Spleen (tissue), 7 donors: ENCODE measurements around the gene ZNF680.

Experiments
- CTCF ChIP-seq, 11 experiments: fragments of 200-600 bp in 7 of 11; fragments of 450-650 bp in 4 of 11; sonication (generic) in 4 of 11; IDR thresholded peaks in 8 of 11; conservative IDR thresholded peaks in 3 of 11; 1 replicate in 7 of 11; 2 replicates in 4 of 11; pipeline versions ENCODE4 v1.4.0 to v1.8.0; 2016 to 2021; ENCODE audit warnings: antibody characterized with exemption in 11 of 11, inconsistent platforms in 4 of 11, mild to moderate bottlenecking in 1 of 11
- POLR2A ChIP-seq, 3 donors: fragments of 450-650 bp; IDR thresholded peaks; one replicate each; pipeline ENCODE4 v1.5.1; 2017; ENCODE audit warnings: antibody characterized with exemption in 3 of 3, mild to moderate bottlenecking in 1 of 3
- POLR2AphosphoS5 ChIP-seq, 3 donors: sonication (generic); formaldehyde crosslinking; IDR thresholded peaks; one replicate each; pipeline ENCODE4 v1.5.1; 2017; ENCODE audit warnings: antibody characterized with exemption in 3 of 3
- donor health status: DM: no; HTN: no; CAD: no; lungs with moderate emphysema.
- donor health status: DM: no; HTN: no; CAD: no.
- donor health status: DM: no; HTN: no; CAD: no.

- TF ChIP-seq CTCF (IDR thresholded peaks at IDR 0.05 in 8 of 11, conservative IDR thresholded peaks at IDR 0.05 in 3 of 11) (no peak), POLR2A (IDR thresholded peaks at IDR 0.05) (no peak), POLR2AphosphoS5 (IDR thresholded peaks at IDR 0.05) (no peak)
These were observed 34.1 kb downstream of the ZNF680 start for GRCh38 chr7:64528770-64529169.
